Glutamatergic neuron (in vitro differentiated cells): Measurements from ENCODE around the gene ZNF134. TPM values are rescaled to one million over a fixed set of nuclear protein-coding genes. Genes with fewer than 3 reads are reported as not detected.

Source experiments
- DNase-seq: peaks from one replicate; pipeline ENCODE4 v3.0.0; 2022
- H3K27ac Mint-ChIP-seq: one replicate; pipeline ENCODE4 v1.8.0; 2020; ENCODE audit warnings: mild to moderate bottlenecking, mixed read lengths, inconsistent platforms; ENCODE audit not compliant: unreplicated experiment
- H3K27me3 Mint-ChIP-seq: one replicate; pipeline ENCODE4 v1.8.0; 2020; ENCODE audit warnings: mild to moderate bottlenecking, moderate library complexity, mixed read lengths, inconsistent platforms; ENCODE audit not compliant: unreplicated experiment
- H3K36me3 Mint-ChIP-seq: one replicate; pipeline ENCODE4 v1.8.0; 2020; ENCODE audit warnings: mild to moderate bottlenecking, mixed read lengths, inconsistent platforms; ENCODE audit not compliant: unreplicated experiment
- H3K4me1 Mint-ChIP-seq: one replicate; pipeline ENCODE4 v1.8.0; 2020; ENCODE audit warnings: mild to moderate bottlenecking, low read depth, mixed read lengths, inconsistent platforms; ENCODE audit not compliant: unreplicated experiment
- H3K4me3 Mint-ChIP-seq: one replicate; pipeline ENCODE4 v1.8.0; 2020; ENCODE audit warnings: mild to moderate bottlenecking, mixed read lengths, inconsistent platforms; ENCODE audit not compliant: unreplicated experiment
- H3K9me3 Mint-ChIP-seq: one replicate; pipeline ENCODE4 v1.8.0; 2020; ENCODE audit warnings: mild to moderate bottlenecking, moderate library complexity, mixed read lengths, inconsistent platforms; ENCODE audit not compliant: unreplicated experiment
- CTCF ChIP-seq: fragments of 200-600 bp; sonication (generic); IDR thresholded peaks from one replicate; pipeline ENCODE4 v1.5.0; 2021; ENCODE audit not compliant: partially characterized antibody, unreplicated experiment
- total RNA-seq: library from RNA; stranded (reverse); fragmentation: NEBNext Ultra II Directional; extraction: Animal tissue kit (Norgen Biotek cat#: 25700); gene quantifications from one replicate; pipeline ENCODE4 v1.2.1, GENCODE V29; 2021; ENCODE audit not compliant: unreplicated experiment

Gene ZNF134
- total RNA-seq, 1 donor from 2014 or later, result 41.2 TPM

DNA sequence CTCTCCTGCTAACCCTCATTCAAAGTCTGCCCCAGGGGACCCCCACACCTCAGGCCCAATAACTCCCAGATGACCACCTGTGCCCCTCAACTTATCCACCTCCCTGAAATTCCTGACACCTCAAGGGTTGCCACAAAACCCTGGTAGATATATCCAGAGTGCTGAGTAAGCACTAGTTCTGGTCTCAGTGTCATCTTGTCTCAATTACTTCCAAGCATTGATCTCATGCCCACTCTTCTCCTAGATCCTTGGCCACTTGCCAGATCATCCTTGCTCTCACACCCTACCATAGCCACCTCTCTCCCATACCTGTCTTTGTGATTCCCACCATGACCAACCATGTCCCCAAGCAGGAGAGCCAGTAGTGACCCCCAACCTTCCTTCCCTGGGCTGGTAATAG, 37.4 kb upstream of the ZNF134 start:
- DNase-seq, result no peak
- Mint-ChIP-seq H3K27ac (no peak overlapping the region), H3K36me3 (peaks cover 63% of the 10 kb centered on the region)

GRCh38 chr19:57578487-57579205, 35.4 kb upstream of the ZNF134 start, which contains the start of gene ZNF416:
Gene ZNF416 (minus strand): TSS chr19:57578911. CDS start chr19:57578704, 207 bp downstream.
- DNase-seq, result peak; percentile 93
- Mint-ChIP-seq H3K4me3 (peak within 1 kb of the TSS; percentile 86), H3K9me3 (peaks cover 26% of the 10 kb centered on the region), H3K27ac (peak within 1 kb of the TSS; percentile 43), H3K36me3 (peaks cover 44% of the 10 kb centered on the region), H3K27me3 (peaks cover 2% of the 10 kb centered on the region), H3K4me1 (no peaks in the 10 kb centered on the region)
- TF ChIP-seq CTCF, result no peak

More for the DNA sequence above, 37.4 kb upstream of the ZNF134 start:
- peak overlapping the region; percentile 12 for H3K4me3 Mint-ChIP-seq
- H3K9me3 Mint-ChIP-seq, result peaks cover 33% of the 10 kb centered on the region
- no peak for TF ChIP-seq CTCF
- no peaks in the 10 kb centered on the region for H3K4me1 Mint-ChIP-seq
- peaks cover 2% of the 10 kb centered on the region for H3K27me3 Mint-ChIP-seq

GRCh38 chr19:57583104-57583520, 30.9 kb upstream of the ZNF134 start:
- no peak for DNase-seq
- peaks cover 38% of the 10 kb centered on the region for H3K36me3 Mint-ChIP-seq
- H3K27me3 Mint-ChIP-seq, result peaks cover 9% of the 10 kb centered on the region
- no peak overlapping the region for H3K4me3 Mint-ChIP-seq
- H3K9me3 Mint-ChIP-seq, result peaks cover 18% of the 10 kb centered on the region
- no peak overlapping the region for H3K27ac Mint-ChIP-seq
- TF ChIP-seq CTCF, result no peak
- H3K4me1 Mint-ChIP-seq, result peaks cover 6% of the 10 kb centered on the region

DNA sequence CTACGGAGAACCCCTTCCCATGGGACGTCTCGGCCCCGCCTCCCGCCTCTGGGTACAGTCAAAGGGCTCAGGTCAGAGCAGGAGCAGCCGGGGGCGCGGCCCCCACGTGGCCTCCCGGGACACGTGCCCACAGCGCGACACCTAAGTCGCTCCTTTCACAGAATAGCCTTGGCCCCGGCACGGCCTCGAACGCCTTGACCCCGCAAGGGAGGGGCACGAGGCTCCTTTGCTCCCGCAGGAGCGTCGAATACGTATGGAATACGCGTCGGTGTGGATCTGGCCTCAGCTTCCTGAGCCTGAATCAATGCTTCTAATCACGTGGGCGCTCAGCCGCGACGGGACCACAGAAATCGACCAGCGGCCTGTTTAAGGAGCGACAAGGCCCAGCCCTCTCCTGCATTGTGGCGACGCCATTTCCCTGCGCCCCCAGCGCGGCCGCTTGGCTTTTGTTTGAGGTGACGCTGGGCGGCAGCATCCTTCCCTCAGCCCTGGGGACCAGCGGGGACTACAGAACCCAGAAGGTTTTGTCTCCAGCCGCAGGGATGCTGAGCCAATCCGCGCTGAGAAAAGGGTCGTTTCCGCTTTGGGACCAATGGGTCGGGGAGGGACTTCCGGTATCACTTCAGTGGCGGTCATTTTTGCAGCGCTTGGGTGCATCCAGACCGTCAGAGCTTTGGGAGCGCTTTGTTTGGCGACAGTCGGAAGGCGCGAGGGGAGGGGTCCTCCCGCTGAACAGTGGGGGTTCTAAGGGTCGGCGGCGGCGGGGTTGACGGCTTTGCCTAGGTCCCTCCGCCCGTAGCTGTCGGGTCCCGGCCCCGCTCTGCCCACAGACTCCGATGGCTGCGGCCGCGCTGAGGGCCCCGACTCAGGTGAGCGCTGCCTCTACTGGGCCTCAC, 30.3 kb upstream of the ZNF134 start, which contains the start of gene ZIK1:
Gene ZIK1 (plus strand): TSS at position 625 of the 896 bp plus-strand sequence. CDS start 212 bp downstream, at position 837.
- peak within 1 kb of the TSS; percentile 97 for H3K27ac Mint-ChIP-seq
- peak within 1 kb of the TSS; percentile 99 for H3K4me3 Mint-ChIP-seq
- H3K27me3 Mint-ChIP-seq, result peaks cover 12% of the 10 kb centered on the region
- peaks cover 44% of the 10 kb centered on the region for H3K36me3 Mint-ChIP-seq
- peak; percentile 94 for DNase-seq
- H3K9me3 Mint-ChIP-seq, result peaks cover 20% of the 10 kb centered on the region
- TF ChIP-seq CTCF, result no peak
- peaks cover 6% of the 10 kb centered on the region for H3K4me1 Mint-ChIP-seq
